NCI-H82 treated with DMSO at 0.1 percent for 48 hours (cell line): ENCODE measurements around the gene ZBTB12.
"Not testable (repeated sequence)": the region's sequence is repeated elsewhere in the genome, so short reads cannot be mapped to it uniquely, and the experiment has no call there.

ENCODE experiments used
- DNase-seq: peaks from one replicate; lab custom pipeline; 2025; ENCODE audit not compliant: unreplicated experiment; lab: John Stamatoyannopoulos, UW

The ZBTB12 gene

DNA sequence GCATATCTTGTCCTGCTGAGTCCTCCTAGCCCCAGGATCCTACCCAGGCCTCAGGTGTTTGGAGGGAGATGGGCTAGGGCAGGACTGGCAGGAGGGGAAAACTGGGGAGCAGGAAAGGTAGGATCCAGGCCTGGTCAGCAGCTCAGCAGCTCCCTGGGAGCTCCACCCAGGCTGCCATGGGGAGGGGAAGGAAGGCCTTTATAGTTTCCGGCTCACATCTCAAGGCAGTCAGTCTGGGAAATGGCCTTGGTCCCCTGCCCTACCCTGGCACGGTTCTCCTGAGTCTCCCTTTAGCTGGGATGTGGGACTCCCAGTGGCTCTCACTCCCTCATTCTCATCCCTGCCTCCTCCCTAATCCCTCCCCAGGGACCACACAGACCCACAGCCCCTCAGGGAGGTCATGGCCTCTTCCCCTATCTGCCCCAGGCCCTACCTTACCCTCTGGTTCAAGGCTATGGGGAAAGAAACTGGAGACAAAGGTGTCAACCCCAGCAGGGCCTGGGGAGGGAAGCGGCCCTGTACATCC is 24.7 kb downstream of the ZBTB12 start:
- DNase-seq: no peak

DNA sequence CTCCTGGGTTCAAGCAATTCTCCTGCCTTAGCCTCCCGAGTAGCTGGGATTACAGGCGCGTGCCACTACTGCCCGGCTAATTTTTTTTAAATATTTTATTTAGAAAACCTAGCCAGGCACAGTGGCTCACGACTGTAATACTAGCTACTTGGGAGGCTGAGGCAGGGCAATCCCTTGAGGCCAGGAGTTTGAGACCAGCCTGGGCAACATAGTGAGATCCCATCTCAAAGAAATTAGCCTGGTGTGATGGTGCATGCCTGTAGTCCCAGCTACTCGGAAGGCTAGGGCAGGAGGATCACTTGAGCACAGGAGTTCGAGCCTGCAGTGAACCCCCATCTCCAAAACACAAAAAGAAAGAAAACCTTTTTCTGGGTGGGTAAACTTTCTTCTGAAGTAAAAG is 25.5 kb downstream of the ZBTB12 start:
- DNase-seq: no peak

DNA sequence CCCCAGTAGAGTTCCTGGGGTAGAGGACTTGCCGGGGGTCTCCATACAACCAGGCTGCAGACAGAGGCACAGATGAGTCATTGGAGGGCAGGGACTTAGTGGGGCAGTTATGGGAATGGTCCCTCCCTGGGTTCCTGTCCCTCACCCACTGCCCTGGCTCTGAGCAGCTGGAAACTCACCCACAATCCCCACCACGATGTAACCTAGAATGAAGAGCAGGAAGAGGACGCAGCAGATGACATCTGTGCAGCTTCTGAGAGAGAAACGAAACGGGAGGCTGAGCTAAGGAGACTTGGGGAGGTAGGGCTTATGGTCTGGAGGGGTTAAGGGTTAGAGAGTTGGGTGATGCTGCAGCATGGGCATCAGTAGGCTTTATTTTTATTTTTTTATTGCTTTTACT is 26.0 kb downstream of the ZBTB12 start:
- DNase-seq: no peak

DNA sequence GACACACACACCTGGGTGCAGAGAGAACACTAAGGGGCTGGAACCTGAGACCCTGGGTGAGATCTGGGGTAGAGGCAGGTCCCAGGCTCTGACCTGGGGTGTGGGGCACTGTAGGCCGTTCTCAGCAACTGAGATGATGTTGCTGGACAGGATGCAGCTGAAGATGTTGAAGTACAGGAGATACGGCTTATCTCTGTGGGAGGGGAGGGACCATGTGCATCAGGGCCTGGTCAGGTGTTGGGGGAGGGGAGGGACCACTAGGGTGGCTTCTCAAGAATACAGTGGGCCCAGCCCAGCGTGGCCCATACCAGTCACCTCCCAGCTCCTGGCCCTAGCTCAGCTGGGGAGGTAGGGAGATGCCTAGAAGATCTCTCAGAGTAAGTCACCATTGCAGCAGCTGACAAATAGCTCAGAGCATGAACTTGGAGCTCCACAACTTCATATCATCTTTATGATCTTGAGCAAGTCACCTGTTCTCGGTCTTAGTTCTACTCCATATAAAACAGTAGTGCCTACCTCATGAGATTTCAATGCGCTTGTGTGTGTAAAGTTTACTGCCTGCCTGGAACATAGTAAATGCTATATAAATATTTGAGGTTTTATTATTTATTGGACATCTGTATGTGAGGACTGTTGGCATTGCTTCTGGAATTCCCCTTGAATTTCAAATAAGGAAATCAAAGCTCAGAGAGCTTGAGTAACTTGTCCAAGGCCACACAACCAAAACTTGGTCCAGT is 26.9 kb downstream of the ZBTB12 start:
- DNase-seq: no peak

- no peak for DNase-seq
Observed at GRCh38 chr6:31874084-31874670, 27.7 kb downstream of the ZBTB12 start.

- DNase-seq: no peak
Observed at GRCh38 chr6:31871046-31871659, 30.7 kb downstream of the ZBTB12 start.

DNA sequence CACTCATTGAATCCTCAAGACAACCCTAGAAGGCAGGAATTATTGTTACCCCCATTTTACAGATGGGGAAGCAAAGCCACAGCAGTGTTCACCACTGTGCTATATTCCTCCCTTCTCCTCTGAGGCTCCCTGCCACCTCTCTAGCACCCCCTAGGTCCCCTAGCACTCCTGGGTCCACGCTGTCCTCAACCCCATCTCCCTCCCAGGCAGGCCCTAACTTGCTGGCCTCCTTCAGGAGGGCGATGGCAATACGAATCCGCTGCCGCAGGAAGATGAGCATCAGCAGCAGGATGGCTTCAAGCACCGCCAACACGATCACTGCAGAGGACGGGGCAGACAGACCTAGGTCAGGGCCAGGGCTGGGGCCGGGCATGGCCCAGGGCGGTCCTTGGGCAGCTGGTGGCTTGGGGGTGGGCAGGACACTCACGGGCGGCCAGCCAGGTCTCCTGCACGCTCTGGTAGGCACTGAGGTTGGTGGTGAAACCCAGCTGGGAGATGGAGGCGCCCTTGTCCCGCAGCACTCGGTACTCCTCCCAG is 31.4 kb downstream of the ZBTB12 start:
- no peak for DNase-seq

DNA sequence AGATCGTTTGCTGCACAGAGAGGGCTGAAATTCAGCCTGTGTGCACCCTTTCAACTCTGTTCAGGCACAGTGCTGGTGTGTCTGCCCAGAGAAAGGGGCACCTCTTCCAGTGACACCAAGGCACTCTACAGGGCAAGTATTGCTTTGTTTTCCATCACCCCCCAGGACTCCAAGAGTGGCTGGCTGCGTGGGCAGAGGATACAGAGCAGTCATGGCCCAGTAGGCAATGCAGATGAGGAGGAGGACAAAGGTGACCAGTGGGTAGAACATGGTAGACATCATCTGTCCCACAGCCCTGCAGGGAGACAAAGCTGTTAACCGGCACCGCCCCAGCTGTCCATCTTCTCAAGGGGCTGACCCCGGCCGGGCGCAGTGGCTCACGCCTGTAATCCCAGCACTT is 32.5 kb downstream of the ZBTB12 start:
- DNase-seq: no peak

- DNase-seq: not testable (repeated sequence)
Observed at GRCh38 chr6:31868658-31868971, 33.3 kb downstream of the ZBTB12 start.

DNA sequence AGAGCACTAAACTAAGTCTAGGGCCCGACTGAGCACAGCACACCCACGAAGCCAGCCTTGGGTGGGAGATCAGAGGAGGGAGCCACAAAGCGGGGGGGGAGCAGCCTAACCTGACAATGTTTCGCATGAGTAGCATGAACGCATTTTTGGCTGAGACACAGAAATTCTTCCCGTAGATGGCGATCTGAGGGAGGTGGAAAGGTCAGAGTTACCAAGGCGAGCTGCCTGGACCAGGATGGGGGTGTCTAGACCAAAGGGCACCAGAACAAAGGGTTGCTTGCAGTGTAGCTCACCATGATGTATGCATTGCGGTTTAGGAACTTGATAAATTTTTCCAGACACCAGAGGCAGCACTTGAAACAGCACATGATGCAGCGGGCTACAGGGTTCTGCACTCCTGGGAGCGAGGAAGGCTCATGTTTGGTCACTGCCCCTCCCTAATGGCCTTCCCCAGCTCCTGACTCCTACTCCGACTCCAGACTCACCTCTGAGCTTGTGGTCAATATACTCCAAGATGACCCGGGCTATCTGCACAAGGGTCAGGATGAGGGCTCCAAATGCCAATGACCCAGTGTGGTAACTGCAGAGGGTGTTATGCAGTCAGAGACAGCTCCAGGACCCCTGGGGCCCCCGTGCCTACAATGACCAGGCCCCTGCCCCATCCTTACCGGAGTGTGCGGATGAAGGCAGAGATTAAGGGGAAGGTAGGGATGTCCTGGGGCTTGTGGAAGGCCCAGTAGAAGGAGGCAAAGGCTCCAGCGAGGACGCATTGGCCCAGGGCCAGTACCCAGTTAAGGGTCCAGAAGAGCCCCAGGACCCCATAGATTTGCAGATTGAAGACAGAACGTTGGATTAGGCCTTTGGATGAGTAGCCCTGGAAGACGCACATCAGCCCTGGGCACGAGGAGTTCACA is 36.4 kb downstream of the ZBTB12 start:
- DNase-seq: no peak

GRCh38 chr6:31864818-31865204 is 37.1 kb downstream of the ZBTB12 start:
- DNase-seq: no peak

DNA sequence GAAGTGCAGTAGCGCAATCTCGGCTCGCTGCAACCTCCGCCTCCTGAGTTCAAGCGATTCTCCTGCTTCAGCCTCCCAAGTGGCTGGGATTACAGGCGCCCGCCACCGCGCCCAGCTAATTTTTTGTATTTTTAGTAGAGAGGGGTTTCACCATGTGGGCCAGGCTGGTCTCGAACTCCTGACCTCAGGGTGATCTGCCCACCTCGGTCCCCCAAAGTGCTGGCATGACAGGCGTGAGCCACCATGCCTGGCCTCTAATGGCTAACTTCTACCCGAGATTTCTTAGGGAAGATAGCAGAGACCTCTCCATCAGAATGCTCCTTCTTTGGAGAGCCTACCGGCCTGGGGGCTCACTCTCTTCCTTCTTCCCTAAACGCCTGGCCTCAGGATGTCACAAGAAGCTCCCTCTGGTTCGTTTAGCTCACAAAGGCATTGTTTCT is 37.7 kb downstream of the ZBTB12 start:
- DNase-seq: not testable (repeated sequence)

GRCh38 chr6:31862344-31863235 is 39.3 kb downstream of the ZBTB12 start, which contains the start of gene NEU1:
Gene NEU1, minus strand, starts transcription at chr6:31862821. Its CDS starts 45 bp downstream, at chr6:31862776.
- peak; percentile 100 for DNase-seq

DNA sequence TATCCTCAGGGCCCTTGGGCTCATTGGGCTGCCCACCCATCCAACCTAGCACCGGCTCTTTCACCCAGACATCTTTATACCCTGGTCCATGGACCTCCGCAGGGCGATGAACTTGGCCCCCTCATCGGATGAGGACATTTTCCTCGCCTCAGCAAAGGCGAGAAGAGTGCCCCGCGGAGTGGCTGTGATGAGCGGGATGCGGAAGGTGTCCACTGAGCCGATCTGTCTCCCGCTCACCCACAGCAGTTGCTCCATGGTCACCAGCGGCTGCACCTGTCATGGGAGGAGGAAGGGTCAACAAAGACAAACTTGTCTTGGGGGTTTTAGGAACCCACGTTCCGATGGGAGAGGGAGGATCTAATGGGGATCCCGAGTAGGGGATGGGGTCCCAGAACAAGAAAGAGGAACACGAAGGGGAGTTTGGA is 40.0 kb downstream of the ZBTB12 start:
- DNase-seq: no peak

GRCh38 chr6:31861150-31861549 is 40.7 kb downstream of the ZBTB12 start:
- DNase-seq: no peak

DNA sequence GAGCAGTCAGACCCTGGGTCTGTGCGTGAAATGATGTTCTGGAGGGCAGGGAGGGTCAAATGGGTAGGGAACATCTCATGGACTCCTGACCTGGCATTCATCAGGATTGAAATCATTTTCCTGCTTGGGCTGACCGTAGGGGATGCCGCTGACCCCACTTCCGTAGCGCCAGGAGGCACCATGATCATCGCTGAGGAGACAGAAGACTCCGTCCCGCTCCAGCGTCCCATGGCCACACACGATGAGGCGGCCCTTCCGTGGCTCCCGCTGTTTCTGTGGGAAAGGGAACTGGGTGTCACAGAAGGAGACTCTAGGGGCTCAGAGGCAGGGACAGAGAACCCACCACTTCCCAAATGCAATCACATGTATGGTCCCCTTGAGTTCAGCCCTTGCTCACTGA is 41.5 kb downstream of the ZBTB12 start:
- DNase-seq: no peak

DNA sequence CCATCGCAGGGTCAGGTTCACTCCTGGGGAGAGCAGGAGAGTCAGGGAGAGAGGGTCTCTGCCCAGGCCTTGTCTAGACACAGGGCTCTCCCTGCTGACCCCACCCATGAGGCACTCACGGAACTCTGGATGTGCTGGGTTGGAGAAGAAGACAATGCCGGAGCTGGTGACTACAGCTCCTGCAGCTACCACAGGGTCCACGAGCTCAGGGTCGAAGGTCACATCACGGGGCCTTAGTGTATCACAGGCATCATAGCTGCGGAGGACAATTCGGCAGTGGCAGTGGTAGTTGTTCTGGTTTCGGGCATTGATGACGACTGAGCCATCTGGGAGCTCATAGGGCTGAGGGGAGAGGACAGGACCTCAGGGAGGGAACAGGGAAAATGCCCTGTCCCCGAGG is 42.0 kb downstream of the ZBTB12 start:
- no peak for DNase-seq

GRCh38 chr6:31858707-31859106 is 43.2 kb downstream of the ZBTB12 start:
- DNase-seq: no peak

DNA sequence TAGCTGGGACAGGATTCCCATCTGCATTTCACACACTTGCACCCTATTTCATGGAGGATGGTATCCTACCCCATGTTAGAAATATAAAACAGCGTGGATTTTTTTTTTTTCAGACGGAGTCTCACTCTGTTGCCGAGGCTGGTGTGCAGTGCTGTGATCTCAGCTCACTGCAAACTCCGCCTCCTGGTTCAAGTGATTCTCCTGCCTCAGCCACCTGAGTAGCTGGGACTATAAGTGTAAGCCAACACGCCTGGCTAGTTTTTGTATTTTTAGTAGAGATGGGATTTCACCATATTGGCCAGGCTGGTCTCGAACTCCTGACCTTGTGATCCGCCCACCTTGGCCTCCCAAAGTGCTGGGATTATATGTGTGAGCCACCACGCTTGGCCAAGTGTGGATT is 44.1 kb downstream of the ZBTB12 start:
- not testable (repeated sequence) for DNase-seq
